H9 (cell line): ENCODE measurements around the gene ZNF3. TPM values are rescaled to one million over a fixed set of nuclear protein-coding genes. Genes with fewer than 3 reads are reported as not detected.
A peak's percentile ranks its signal among the peaks of the same experiment; 100 is the strongest.

Experiments
- DNase-seq: peaks from one replicate; pipeline ENCODE4 v3.0.0-alpha.2; 2017
- H2AFZ ChIP-seq: one replicate; pipeline ENCODE4 v1.6.1; 2013; ENCODE audit warnings: mild to moderate bottlenecking, low read length, control low read depth, moderate library complexity
- H2AK5ac ChIP-seq: 2 replicates; pipeline ENCODE4 v1.6.1; 2013; ENCODE audit warnings: low read length, control low read depth, mixed read lengths; ENCODE audit not compliant: insufficient read length
- H2BK120ac ChIP-seq: one replicate; pipeline ENCODE4 v1.6.1; 2013; ENCODE audit warnings: low read depth, mild to moderate bottlenecking, low read length, control low read depth, inconsistent platforms; ENCODE audit not compliant: poor library complexity, severe bottlenecking
- H2BK12ac ChIP-seq: 2 replicates; pipeline ENCODE4 v1.6.1; 2013; ENCODE audit warnings: low read length, control low read depth, mixed read lengths, low read depth; ENCODE audit not compliant: insufficient read length
- H2BK15ac ChIP-seq: 2 replicates; pipeline ENCODE4 v1.6.1; 2013; ENCODE audit warnings: low read depth, low read length, control low read depth
- H2BK20ac ChIP-seq: one replicate; pipeline ENCODE4 v1.6.1; 2013; ENCODE audit warnings: low read depth, mild to moderate bottlenecking, low read length, control low read depth, inconsistent platforms; ENCODE audit not compliant: poor library complexity, severe bottlenecking
- H2BK5ac ChIP-seq: 2 replicates; pipeline ENCODE4 v1.6.1; 2013; ENCODE audit warnings: low read length, control low read depth, mixed read lengths; ENCODE audit not compliant: insufficient read length
- H3K14ac ChIP-seq: 2 replicates; pipeline ENCODE4 v1.6.1; 2013; ENCODE audit warnings: low read length, control low read depth; ENCODE audit not compliant: insufficient read depth
- H3K18ac ChIP-seq: 2 replicates; pipeline ENCODE4 v1.6.1; 2013; ENCODE audit warnings: low read depth, mild to moderate bottlenecking, mixed read lengths, low read length, control low read depth; ENCODE audit not compliant: insufficient read length
- H3K23ac ChIP-seq: 2 replicates; pipeline ENCODE4 v1.6.1; 2013; ENCODE audit warnings: low read length, control low read depth, mixed read lengths, low read depth; ENCODE audit not compliant: insufficient read length
- H3K23me2 ChIP-seq: 2 replicates; pipeline ENCODE4 v1.6.1; 2013; ENCODE audit warnings: low read depth, mild to moderate bottlenecking, mixed read lengths, low read length, control low read depth; ENCODE audit not compliant: insufficient read length, poor library complexity, severe bottlenecking
- H3K27ac ChIP-seq: 2 replicates; pipeline ENCODE4 v1.5.1; 2013; ENCODE audit warnings: low read length, control low read depth, mixed read lengths, low read depth; ENCODE audit not compliant: insufficient read length
- H3K27me3 ChIP-seq: 2 replicates; pipeline ENCODE4 v1.6.1; 2013; ENCODE audit warnings: low read length, control low read depth, inconsistent platforms; ENCODE audit not compliant: insufficient read depth
- H3K4ac ChIP-seq: 2 replicates; pipeline ENCODE4 v1.6.1; 2013; ENCODE audit warnings: low read depth, mild to moderate bottlenecking, control low read depth, inconsistent platforms, low read length, moderate library complexity
- H3K4me1 ChIP-seq: 2 replicates; pipeline ENCODE4 v1.6.1; 2013; ENCODE audit warnings: low read length, control low read depth, inconsistent platforms; ENCODE audit not compliant: insufficient read depth
- H3K4me2 ChIP-seq: 2 replicates; pipeline ENCODE4 v1.6.1; 2013; ENCODE audit warnings: low read length, control low read depth, mixed read lengths; ENCODE audit not compliant: insufficient read length, insufficient read depth
- H3K56ac ChIP-seq: 2 replicates; pipeline ENCODE4 v1.6.1; 2013; ENCODE audit warnings: low read depth, mild to moderate bottlenecking, mixed read lengths, low read length, control low read depth; ENCODE audit not compliant: insufficient read length
- H3K79me1 ChIP-seq: 2 replicates; pipeline ENCODE4 v1.6.1; 2013; ENCODE audit warnings: low read depth, mild to moderate bottlenecking, moderate library complexity, low read length, control low read depth, inconsistent platforms; ENCODE audit not compliant: insufficient read depth, poor library complexity, severe bottlenecking
- H3K79me2 ChIP-seq: 2 replicates; pipeline ENCODE4 v1.6.1; 2013; ENCODE audit warnings: low read length, control low read depth, inconsistent platforms; ENCODE audit not compliant: insufficient read depth
- H3K9ac ChIP-seq: 2 replicates; pipeline ENCODE4 v1.6.1; 2013; ENCODE audit warnings: low read length, control low read depth, mixed read lengths; ENCODE audit not compliant: insufficient read length; ENCODE audit errors: extremely low read depth
- H3K9me3 ChIP-seq: one replicate; pipeline ENCODE4 v1.6.1; 2013; ENCODE audit warnings: low read depth, low read length, inconsistent platforms; ENCODE audit not compliant: control insufficient read depth
- H3T11ph ChIP-seq: one replicate; pipeline ENCODE4 v1.6.1; 2013; ENCODE audit warnings: mild to moderate bottlenecking, low read length, control low read depth, inconsistent platforms
- H4K20me1 ChIP-seq: one replicate; pipeline ENCODE4 v1.6.1; 2013; ENCODE audit not compliant: control insufficient read depth, insufficient read length, insufficient read depth
- H4K5ac ChIP-seq: 2 replicates; pipeline ENCODE4 v1.6.1; 2013; ENCODE audit warnings: low read depth, mild to moderate bottlenecking, mixed read lengths, low read length, control low read depth; ENCODE audit not compliant: insufficient read length
- H4K8ac ChIP-seq: replicated peaks from 2 replicates; pipeline ENCODE4 v1.6.1; 2013; ENCODE audit warnings: low read length, control low read depth, mixed read lengths, low read depth; ENCODE audit not compliant: insufficient read length
- H4K91ac ChIP-seq: 2 replicates; pipeline ENCODE4 v1.6.1; 2013; ENCODE audit warnings: low read depth, mild to moderate bottlenecking, moderate library complexity, mixed read lengths, low read length, control low read depth; ENCODE audit not compliant: insufficient read length
- H3K27ac Mint-ChIP-seq, 3 experiments: 2 replicates in 2 of 3; 3 replicates in 1 of 3; pipeline ENCODE4 v1.8.0; 2020 to 2021; ENCODE audit warnings: mixed read lengths in 3 of 3, mild to moderate bottlenecking in 1 of 3, moderate library complexity in 1 of 3
- H3K27me3 Mint-ChIP-seq: 2 replicates; pipeline ENCODE4 v1.8.0; 2021; ENCODE audit warnings: low read depth, mild to moderate bottlenecking, moderate library complexity, mixed read lengths
- H3K36me3 Mint-ChIP-seq, 3 experiments: 2 replicates in 2 of 3; 3 replicates in 1 of 3; pipeline ENCODE4 v1.8.0; 2020 to 2021; ENCODE audit warnings: low read depth in 3 of 3, mixed read lengths in 3 of 3; ENCODE audit not compliant: insufficient read depth in 1 of 3
- H3K4me1 Mint-ChIP-seq, 2 experiments: 2 replicates each; pipeline ENCODE4 v1.8.0; 2020; ENCODE audit warnings: mixed read lengths in 2 of 2
- H3K4me3 Mint-ChIP-seq, 2 experiments: 2 replicates in 1 of 2; 3 replicates in 1 of 2; pipeline ENCODE4 v1.8.0; 2020 to 2021; ENCODE audit warnings: mild to moderate bottlenecking in 2 of 2, mixed read lengths in 2 of 2, moderate library complexity in 1 of 2
- H3K9me3 Mint-ChIP-seq, 2 experiments: 2 replicates in 1 of 2; 3 replicates in 1 of 2; pipeline ENCODE4 v1.8.0; 2020; ENCODE audit warnings: mild to moderate bottlenecking in 2 of 2, mixed read lengths in 2 of 2, moderate library complexity in 1 of 2
- CTCF ChIP-seq: fragments of 200-600 bp; sonication (generic); conservative IDR thresholded peaks from 3 replicates; pipeline ENCODE4 v1.8.0; 2021; ENCODE audit warnings: antibody characterized with exemption, mild to moderate bottlenecking
- WGBS: extraction: QIAGEN DNeasy Blood & Tissue Kit; methylation state at CpG from one replicate; pipeline ENCODE4 v1.1.7; 2013; ENCODE audit warnings: missing lambda C conversion rate, low lambda C conversion rate, mixed read lengths; ENCODE audit not compliant: insufficient read length; ENCODE audit errors: extremely low coverage; 5-methylcytosine and 5-hydroxymethylcytosine counted together
- total RNA-seq: library from RNA; stranded (reverse); gene quantifications from 2 replicates; pipeline ENCODE4 v1.2.1, GENCODE V29; 2021

Gene ZNF3
- total RNA-seq, 1 experiment from 2014 or later: 60.4 TPM

- Histone ChIP-seq H3T11ph (no peak overlapping the region), H3K9ac (no peak overlapping the region), H2BK5ac (no peak overlapping the region), H3K27me3 (no peaks in the 10 kb centered on the region), H3K23ac (no peak overlapping the region), H2AK5ac (no peak overlapping the region), H3K9me3 (no peaks in the 10 kb centered on the region), H2BK15ac (no peak overlapping the region), H2AFZ (no peak overlapping the region), H3K27ac (no peak overlapping the region), H4K20me1 (no peaks in the 10 kb centered on the region), H3K18ac (no peak overlapping the region), H4K5ac (no peak overlapping the region), H3K4me2 (no peak overlapping the region), H3K23me2 (peaks cover 4% of the 10 kb centered on the region), H2BK120ac (no peak overlapping the region), H4K91ac (no peak overlapping the region), H3K56ac (no peak overlapping the region), H4K8ac (no peak overlapping the region), H3K79me1 (peaks cover 2% of the 10 kb centered on the region), H2BK20ac (no peak overlapping the region), H2BK12ac (no peak overlapping the region), H3K14ac (no peak overlapping the region), H3K4me1 (no peaks in the 10 kb centered on the region), H3K79me2 (no peaks in the 10 kb centered on the region; the same call in 1 of the 2 replicates), H3K4ac (no peak overlapping the region)
- H3K4me1 Mint-ChIP-seq: peaks cover 9 to 17% of the 10 kb centered on the region in 2 experiments
- no peaks in the 10 kb centered on the region; a peak in 1 of 5 replicates for H3K9me3 Mint-ChIP-seq
- H3K36me3 Mint-ChIP-seq: peaks cover 80 to 89% (median 87%) of the 10 kb centered on the region in 3 experiments
- peak overlapping the region in 1 of 2 experiments; percentile 46; a peak in 3 of 5 replicates for H3K4me3 Mint-ChIP-seq
- H3K27ac Mint-ChIP-seq: peak overlapping the region; percentile 52 to 88 (median 86); a peak in 5 of 7 replicates
- H3K27me3 Mint-ChIP-seq: peaks cover 5% of the 10 kb centered on the region
- TF ChIP-seq CTCF: no peak
- no CpG with 5 or more reads among the region's 13 CpGs for WGBS
- no peak for DNase-seq
Observed at GRCh38 chr7:100093498-100093897, 12.0 kb upstream of the ZNF3 start.
